HG02981 (cell line): Measurements from ENCODE around the gene VPS45.

Experiments
- ATAC-seq: cut with Tn5 transposase; IDR thresholded peaks from one replicate; pipeline ENCODE4 v1.9.1; 2021; ENCODE audit warnings: mild to moderate bottlenecking, moderate library complexity; ENCODE audit not compliant: unreplicated experiment

Gene VPS45

DNA sequence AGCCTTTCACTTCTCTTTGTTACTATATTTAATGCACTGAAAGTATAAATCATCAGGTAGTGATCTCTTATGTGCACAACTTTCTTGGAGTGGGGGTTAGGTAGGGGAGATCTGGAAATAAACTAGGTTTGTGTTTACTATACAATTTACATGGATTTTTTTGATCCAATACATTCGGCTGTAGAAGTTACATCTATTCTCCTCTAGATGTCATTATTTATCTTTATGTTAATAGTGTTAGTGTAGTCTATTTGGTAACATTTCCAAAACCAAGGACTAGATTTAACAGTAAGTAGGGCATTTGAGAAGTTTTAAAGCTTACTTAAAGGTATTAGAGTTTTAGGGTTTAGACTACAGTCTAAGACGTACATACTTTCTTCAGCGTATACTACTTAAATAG is 5.4 kb downstream of the VPS45 start:
- no peak for ATAC-seq

DNA sequence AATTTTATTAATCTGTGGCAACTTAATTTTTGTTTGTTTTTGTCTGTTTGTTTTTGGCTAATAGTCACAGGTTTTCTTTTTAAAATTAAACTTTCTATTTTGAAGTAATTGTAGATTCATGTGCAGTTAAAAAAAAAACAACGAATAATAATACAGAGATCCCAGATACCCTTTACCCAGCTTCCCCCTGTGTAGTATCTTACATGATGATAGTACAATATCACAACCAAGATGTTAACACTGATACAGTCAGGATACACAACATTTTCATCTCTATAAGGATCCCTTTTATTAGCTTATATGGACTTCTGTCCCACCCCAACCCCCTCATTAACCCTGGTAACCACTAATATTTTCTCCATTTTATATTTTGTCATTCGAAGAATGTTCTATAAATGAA is 5.9 kb downstream of the VPS45 start:
- ATAC-seq: no peak

DNA sequence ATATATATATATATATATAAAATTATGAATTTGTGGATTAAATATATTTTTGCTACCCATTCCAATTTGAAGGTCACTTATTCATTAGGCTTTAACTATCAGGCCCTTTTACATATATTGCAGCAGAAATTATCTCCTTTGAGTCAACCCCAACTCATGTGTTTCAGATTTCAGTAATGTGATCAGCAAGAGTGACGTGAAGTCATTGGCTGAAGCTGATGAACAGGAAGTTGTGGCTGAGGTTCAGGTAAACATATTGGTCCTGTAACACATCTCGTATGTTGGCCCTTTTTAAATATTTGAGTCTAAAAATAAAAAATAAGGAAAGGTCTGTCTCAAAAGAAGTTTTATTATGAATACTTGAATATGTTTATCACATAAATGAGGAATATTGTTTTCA is 8.5 kb downstream of the VPS45 start:
- ATAC-seq: no peak

DNA sequence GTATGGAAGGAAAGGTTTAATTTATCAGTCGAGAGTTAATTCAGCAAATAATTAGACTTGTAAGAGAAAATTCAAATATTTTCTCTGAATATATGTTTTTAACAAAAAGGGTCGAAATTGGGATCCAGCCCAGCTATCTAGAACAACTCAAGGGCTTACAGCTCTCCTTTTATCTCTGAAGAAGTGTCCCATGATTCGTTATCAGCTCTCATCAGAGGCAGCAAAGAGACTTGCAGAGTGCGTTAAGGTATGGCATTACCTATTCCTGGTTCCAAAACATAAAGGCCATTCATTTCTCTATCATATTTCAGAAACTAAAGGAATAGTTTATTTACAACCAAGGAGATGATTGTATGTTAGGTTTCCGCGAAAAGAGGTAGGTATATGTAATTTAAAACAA is 9.4 kb downstream of the VPS45 start:
- no peak for ATAC-seq

DNA sequence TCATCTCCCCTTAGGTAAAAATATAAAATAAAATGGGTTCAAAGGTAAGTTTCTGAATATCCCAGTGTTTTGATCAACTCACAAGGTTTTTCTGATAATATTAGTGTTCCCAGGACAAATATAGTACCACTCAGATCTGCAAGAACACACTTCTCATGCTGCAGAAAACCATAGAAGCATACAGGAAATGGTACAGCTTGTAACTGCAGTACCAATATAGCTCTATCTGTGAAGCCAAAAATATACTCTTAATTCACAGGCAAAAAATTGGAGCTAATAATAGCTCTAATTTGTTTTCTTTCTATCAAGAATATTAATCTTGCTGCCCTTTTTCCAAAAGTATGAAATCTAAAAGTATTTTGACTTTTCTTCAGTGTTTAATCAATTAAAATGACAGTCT is 13.2 kb downstream of the VPS45 start:
- no peak for ATAC-seq

DNA sequence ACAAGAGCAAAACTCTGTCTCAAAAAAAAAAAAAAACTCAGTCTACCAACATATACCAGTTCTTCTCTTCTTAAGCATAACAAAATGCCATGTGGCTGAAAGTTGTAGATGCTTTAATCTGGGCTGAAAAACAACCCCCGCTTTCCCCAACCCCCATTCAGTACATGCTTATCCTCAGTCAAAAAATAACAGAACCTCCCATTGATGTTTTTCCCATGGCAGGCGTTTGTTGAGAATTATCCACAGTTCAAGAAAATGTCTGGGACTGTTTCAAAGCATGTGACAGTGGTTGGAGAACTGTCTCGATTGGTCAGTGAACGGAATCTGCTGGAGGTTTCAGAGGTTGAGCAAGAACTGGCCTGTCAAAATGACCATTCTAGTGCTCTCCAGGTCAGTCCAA is 14.9 kb downstream of the VPS45 start:
- no peak for ATAC-seq

DNA sequence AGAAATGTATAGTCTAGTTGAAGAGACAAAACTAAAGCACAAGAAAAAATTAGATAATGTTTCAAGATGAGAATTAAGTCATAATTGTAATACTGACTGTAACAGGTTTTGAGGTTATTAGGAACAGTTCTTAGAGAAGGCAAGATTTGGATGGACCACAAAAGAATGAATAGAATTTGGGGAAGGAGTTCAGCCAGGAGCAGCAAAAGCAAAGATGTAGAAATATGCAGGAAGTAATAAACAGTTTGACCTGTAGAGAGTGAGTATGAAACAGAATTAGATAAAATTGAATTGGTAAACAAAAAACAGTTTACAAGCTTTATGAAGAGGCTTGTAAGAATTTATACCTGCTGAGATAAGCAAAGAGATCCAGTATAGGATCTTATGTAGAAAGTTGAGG is 16.3 kb downstream of the VPS45 start:
- no peak for ATAC-seq

DNA sequence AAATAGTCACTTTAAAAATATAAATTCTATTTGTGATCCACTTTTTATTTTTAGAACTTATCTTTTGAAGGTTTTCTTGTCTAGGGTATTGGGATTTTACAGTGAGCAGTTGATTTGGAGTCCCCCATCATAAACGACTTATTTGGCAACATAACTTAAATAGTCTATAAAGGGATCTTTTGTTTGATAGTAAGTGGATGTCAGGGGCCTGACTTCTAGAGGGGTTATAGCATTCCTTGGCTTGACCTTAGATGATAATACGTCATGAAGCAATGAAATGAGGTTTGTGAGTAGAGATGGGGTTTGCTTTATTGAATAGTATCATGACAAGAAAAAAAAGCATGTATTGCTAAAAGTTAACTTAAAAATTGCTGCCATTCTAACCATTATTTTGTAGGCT is 17.8 kb downstream of the VPS45 start:
- ATAC-seq: no peak

DNA sequence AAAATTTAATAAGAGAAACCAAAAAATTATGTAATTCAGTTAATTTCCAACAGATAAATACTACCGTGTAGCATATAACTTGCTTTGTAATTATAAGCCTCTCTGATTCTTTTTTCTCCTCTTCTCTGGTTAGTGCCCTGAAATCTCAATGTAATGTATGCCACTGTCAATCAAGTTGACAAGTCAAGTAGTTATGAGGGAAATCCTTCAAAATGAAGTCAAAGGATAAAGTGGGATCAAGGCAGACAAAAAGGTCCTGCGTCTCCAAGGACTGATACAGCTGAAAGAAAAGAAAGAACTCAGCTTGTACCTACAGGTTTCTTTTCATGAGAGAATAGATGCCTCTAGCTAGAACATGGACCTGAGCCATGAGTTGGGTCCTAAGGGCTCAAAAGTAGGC is 19.8 kb downstream of the VPS45 start:
- no peak for ATAC-seq

DNA sequence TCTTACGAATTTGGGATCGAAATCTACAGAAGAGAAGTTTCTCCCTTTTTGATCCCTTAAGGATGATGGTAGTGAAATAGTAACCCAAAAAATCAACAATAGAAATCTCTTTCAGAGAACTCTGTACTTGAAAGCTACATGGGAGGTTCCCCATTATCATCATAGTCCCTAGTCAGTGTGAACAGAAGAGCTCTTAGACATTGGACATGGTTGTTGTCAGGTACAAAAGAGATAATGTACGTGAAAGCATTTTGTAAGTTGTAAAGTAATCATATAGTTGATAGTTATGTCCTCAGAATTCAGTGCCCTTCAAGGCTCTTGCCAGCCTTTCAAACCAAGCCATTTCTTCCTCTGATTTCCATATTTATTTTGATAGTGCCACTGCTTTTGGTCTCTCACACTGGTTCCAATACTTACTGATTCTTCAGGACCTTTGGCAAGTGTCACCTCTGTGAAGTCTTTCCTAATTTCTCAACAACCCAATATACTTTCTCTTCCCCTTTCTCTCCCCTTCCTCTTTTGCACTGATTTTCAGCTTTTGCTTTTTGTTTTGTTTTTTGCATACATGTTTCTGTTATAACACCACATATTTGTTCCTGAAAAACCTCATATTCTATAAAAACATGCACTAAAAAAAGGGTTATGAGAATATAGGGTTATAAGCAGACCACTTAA is 22.4 kb downstream of the VPS45 start:
- ATAC-seq: no peak

DNA sequence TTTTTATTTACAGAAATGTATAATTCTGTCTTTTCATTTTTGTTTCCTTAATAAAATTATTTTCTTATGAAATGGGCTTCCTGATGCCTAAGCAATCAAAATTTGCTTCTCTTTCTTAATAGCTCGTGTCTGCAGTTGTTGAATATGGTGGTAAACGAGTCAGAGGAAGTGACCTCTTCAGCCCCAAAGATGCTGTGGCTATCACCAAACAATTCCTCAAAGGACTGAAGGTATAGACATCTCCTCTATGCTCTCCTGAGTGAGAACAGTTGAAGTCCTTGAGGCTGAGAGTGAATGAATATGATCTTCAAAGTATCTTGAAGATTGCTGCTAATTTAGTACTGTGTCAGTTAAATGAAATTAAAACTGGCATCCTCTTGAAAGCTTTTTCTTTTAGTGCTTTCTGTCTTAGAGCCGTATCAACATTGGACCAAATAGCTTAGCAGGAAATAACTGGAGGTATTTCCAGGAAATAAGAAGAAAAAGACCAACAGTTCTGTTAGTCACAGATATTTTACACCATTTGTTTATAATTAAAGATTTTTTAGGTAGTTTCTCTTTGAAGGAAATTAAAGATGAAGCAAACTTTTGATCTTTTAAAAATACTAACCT is 24.7 kb downstream of the VPS45 start:
- ATAC-seq: no peak

DNA sequence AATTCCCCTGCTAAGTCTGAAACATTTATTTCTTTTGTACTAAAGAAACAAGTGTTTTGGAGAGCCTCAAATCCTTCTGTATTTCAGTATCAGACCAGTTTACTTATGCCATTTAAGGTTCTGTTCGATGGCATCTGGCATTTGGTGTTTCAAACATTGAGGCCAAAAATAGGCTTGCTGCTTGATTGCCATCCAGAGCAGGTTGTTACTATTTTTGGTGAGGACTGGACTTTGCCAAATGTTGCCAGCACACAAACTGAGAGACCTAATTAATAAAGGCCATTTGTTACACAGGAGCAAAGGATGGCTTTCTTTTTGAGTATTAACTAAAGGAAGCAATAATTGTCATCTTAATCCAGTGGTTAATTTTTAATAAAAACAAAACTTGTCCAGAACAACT is 26.2 kb downstream of the VPS45 start:
- no peak for ATAC-seq

DNA sequence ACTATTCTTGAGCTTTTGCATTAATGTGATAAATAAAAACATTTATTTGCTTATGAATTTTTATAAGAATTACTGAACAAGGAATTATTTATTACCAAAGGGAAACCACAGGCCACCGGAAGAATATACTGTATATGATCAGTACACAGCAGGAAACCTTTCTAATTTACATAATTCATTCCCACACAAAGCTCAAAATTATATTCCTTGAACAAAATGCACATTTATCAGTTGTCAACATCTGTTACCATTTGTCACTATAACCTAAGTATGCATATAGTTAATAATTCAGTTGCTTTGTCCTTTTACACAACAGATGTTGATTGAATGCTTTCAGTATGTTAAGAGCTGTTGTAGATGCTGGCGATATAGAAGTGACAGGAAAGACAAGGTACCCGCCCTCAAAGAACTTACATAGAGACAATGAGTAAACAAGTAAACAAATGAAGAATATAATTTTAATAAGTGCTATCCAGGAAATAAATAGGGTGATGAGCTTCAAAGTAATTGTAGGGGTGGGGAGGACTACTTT is 27.2 kb downstream of the VPS45 start:
- no peak for ATAC-seq

DNA sequence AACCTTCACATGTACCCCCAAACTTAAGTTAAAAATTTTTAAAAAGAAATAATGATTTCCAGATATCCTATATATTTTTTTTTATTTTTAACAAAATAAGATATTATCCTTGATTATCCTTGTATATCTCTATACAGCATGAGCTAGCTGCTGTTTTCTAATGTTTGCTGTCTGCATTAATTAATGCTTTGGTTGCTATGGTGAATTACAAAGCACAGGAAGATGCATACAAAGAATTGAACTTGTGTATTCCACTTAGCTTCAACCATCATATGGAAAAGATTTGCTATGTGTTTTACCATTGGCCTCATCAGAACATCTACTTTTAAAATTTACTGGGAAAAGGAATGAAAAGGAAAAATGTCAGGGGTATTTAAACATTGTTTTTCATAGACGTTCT is 35.4 kb downstream of the VPS45 start:
- no peak for ATAC-seq

DNA sequence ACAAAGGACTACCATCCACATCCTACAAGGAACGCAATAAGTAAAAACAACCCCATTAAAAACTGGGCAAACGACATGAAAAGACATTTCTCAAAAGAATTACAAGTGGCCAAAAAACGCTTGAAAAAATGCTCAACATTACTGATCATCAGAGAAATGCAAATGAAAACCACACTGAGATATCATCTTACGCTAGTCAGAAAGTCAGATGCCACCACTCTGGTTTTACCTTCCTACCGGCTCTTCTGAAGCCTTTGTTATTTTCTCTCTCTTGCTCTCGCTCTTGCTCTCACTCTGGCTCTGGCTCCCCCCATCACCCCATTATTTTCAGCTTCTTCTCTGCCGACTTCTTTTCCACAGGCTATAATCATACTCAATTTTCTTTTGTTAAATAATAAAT is 38.8 kb downstream of the VPS45 start:
- no peak for ATAC-seq

DNA sequence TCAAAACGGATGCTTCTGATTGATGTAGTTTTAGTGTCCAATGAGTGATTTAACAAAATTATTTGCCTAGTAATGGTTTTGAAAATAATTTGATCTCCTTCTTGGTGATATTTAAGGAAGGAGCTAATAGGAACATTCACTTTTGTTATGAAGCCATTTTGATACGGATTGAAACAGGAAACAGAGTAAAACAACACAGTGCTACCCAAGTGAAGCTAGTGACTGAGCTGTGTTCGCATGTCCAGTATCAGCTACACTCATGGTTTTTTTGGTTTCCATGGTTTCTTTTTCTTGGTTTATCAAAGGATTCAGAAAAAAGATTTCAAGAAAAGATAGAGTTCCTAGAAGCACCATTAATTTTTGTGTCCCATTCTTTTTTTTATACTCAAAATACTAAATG is 42.0 kb downstream of the VPS45 start:
- no peak for ATAC-seq

DNA sequence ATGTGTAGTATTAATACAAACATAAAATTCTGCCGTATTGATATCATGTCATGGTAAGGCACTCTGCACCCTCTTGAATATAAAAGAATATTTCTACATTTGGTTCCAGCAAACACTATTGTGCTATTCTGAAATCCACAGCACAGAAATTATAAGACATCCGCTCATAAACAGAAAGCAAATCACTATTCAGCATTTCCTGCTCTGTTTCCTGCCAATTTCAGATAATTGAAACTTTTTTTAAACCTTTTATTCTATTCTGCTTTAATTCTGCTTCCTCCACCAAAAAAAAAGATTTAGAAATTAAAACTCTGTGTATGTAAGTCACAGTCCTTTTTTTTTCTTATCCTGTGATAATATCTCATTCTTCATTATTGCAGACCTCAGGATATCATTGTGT is 42.5 kb downstream of the VPS45 start:
- ATAC-seq: no peak

DNA sequence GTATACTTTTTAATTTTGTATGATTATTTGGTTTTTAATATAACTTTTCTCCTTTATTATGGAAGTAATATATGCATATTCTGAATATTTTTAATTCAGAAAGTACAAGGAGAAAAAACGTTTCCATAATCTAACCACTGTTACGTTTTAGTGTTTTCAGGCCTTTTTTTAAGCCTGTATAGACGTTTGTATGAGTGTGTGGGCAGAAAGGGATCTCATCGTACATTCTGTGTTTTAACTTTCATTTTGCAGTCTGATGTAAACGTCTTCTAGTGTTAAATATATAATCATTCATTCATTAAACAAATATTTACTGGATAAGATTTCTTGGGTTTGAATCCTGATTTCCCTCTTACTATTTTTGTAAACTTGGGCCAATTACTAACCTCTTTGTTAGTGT is 44.1 kb downstream of the VPS45 start:
- no peak for ATAC-seq

DNA sequence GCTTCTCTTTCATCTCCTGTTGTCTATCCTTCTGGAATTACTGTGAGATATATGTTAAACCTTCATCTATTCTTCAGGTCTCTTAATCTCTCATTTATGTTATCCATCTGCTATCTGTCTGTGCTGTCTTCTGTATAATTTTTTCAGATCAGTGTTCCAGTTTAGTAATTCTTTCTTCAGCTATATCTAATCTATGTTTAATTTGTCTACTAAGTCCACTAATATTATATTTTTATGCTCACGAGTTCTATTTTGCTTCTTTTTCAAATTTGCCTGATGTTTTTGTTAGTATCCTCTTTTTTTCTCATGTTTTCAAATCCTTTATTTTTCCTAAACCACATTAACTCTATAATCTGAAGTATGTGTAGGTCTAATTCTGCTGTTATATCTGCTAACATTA is 47.5 kb downstream of the VPS45 start:
- ATAC-seq: no peak

DNA sequence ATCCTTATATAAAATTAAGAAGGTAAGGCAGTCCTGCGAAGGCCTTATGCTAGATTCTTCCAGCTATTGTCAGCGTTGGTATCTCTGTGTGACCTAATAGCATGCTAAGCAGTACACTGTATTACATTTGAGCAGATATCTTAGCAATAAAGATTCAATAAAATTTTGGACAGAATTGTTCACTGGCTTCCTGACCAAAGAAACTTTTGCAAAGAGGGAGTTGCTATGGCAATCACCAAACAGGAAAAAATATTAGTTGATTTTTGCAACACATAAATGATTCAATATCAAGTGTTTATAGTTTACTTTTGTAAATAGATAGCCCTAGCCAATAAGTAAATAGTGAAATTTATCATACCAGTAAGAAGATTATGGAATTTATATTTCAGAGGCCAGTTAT is 51.1 kb downstream of the VPS45 start:
- no peak for ATAC-seq

DNA sequence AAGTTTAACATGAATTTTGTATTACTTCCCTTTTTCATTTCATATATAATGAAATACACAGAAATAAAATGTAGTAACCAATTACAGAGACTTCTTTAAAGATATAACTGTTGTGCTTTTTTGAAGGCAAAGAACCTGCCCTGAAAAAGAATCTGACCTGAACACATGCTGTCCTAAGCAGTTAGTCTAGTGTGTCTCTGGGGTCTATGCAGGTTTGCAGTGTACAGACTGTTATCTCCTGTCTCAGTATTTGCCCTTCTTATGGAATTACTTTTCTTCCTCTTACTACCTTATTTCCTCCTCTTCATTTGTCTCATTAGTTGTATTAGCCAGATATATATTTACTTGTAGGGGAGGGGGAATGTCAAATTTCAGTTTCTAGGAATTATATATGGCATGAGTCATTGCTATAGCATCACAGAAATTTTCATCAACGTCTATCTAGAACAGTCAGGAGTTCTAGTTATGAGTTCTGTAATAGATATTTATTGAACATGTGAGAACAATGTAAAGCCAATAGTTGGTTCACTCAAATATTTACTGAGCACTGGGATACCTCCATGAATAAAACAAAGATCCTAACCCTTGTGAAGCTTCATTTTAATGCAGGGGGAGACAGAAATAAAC is 53.8 kb downstream of the VPS45 start:
- ATAC-seq: no peak

DNA sequence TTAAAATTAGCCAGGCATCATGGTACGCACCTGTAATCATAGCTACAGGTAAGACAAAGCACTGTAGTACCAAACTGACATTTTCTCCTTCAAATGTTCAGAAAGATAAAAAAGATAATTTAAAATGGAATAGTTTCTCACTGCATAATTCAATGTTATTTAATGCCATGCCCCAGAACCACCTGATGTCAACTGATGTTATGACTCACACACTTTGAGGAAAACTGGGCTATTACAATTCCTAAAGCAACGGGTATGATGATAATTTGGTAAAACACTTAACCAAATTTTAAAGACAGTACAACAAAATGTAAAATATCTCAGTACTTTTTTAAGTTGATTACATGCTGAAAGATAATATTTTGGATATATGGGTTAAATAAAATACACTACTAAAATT is 59.2 kb downstream of the VPS45 start:
- ATAC-seq: no peak
